ENCODE measurements around the gene PKNOX1. TPM values are rescaled to one million over a fixed set of nuclear protein-coding genes. Genes with fewer than 3 reads are reported as not detected.

The PKNOX1 gene
- total RNA-seq, 1 experiment from 2014 or later = 16.5 TPM

GRCh38 chr21:43021191-43021590, 46.8 kb downstream of the PKNOX1 start:
- no peak overlapping the region for H3K27ac ChIP-seq (ENCODE audit: low read length)
- H3K4me1 ChIP-seq (ENCODE audit: control insufficient read depth, insufficient read depth, low read length) = 0 out of 2 replicates have a peak, but pooled peaks cover 5% of the 10 kb centered on the region
- ChIA-PET POLR2A (no interaction called here), CTCF (no interaction called here)
- no TSS peak for BruUV-seq (replicated peaks)
- DNase-seq (ENCODE audit: low read depth, low spot score) (no peak), ATAC-seq (no peak)
- no peaks in the 10 kb centered on the region; the same call in 1 of the 2 replicates for H3K36me3 ChIP-seq (ENCODE audit: control insufficient read depth, insufficient read depth, low read length)
- no peaks in the 10 kb centered on the region for H3K27me3 ChIP-seq (ENCODE audit: control insufficient read depth, insufficient read depth, low read length)
- no peak overlapping the region for H3K4me3 ChIP-seq (ENCODE audit: low read depth in 2 of 2, low read length in 2 of 2)
- TF ChIP-seq POLR2AphosphoS5 (IDR thresholded peaks at IDR 0.05; ENCODE audit: low read depth, low read length) (no peak), REST (IDR thresholded peaks at IDR 0.05; ENCODE audit: insufficient read depth in 1 of 2, low read depth in 2 of 2, low read length in 1 of 2) (no peak), SIN3A (IDR thresholded peaks at IDR 0.05; ENCODE audit: borderline replicate concordance, insufficient read depth, low read depth, low read length) (no peak), TCF7L2 (IDR thresholded peaks at IDR 0.05; ENCODE audit: low read depth, low read length) (no peak)
- TF ChIP-seq, protein P1, sequence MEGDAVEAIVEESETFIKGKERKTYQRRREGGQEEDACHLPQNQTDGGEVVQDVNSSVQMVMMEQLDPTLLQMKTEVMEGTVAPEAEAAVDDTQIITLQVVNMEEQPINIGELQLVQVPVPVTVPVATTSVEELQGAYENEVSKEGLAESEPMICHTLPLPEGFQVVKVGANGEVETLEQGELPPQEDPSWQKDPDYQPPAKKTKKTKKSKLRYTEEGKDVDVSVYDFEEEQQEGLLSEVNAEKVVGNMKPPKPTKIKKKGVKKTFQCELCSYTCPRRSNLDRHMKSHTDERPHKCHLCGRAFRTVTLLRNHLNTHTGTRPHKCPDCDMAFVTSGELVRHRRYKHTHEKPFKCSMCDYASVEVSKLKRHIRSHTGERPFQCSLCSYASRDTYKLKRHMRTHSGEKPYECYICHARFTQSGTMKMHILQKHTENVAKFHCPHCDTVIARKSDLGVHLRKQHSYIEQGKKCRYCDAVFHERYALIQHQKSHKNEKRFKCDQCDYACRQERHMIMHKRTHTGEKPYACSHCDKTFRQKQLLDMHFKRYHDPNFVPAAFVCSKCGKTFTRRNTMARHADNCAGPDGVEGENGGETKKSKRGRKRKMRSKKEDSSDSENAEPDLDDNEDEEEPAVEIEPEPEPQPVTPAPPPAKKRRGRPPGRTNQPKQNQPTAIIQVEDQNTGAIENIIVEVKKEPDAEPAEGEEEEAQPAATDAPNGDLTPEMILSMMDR (IDR thresholded peaks at IDR 0.05) = no peak
- intact Hi-C loops (cut with micrococcal nuclease; ENCODE audit: unreplicated experiment) = no loop called here
- no peaks in the 10 kb centered on the region for H3K9me3 ChIP-seq (ENCODE audit: control insufficient read depth, insufficient read depth, low read depth, low read length)
- in situ Hi-C loops (cut with HindIII; ENCODE audit: low pct_unique_long_range_greater_than_20kb, low sequenced_read_pairs) = no loop called here

DNA sequence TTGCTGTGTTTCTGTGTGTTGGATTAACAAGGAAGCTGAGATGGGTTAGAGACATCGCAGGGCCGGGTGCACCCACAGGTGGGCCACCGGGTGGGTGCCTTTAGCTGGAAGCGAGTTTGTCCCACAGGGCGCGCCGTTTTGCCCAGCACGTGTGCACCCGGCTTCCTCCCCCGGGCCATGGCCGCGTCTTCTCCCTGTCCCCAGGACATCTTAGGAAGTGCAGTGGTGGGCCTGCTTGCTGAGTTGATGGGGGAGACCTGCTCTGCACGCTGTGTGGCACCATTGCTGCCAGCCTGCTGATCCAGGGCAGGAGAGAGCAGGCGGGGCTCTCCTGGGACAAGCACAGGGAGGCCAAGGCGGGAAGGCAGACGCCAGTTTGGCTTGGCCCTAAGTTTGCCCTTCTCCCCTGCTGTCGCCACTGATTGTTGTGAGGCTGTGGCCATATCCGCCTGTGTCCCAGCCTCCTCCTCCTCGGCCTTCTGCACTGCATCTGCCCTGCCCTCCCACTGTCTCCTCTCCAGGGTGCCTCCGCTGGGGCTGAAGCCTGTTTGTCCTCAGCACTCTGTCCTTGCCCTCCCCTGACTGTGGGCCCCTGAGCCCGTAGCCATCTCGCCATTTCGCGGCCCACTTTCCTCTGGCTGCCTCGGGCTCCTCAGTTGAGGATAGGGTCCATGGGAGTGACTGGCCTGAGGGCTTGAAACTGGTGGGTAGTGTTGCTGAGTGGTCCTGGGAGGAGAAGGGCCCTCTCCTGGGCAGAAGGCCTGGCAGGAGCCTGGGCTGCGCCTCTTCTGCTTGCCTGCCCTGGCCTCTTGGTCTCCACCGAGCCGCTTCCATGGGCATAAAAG, 47.6 kb downstream of the PKNOX1 start:
- POLR2A ChIA-PET = no interaction called here
- intact Hi-C loops (cut with micrococcal nuclease; ENCODE audit: unreplicated experiment) (no loop called here), in situ Hi-C loops (cut with HindIII; ENCODE audit: low pct_unique_long_range_greater_than_20kb, low sequenced_read_pairs) (no loop called here)
- no peaks in the 10 kb centered on the region for H3K9me3 ChIP-seq (ENCODE audit: control insufficient read depth, insufficient read depth, low read depth, low read length)
- no peaks in the 10 kb centered on the region for H3K27me3 ChIP-seq (ENCODE audit: control insufficient read depth, insufficient read depth, low read length)
- DNase-seq (ENCODE audit: low read depth, low spot score) (no peak), ATAC-seq (no peak)
- 0 out of 2 replicates have a peak, but pooled peaks cover 5% of the 10 kb centered on the region for H3K4me1 ChIP-seq (ENCODE audit: control insufficient read depth, insufficient read depth, low read length)
- no peaks in the 10 kb centered on the region; the same call in 1 of the 2 replicates for H3K36me3 ChIP-seq (ENCODE audit: control insufficient read depth, insufficient read depth, low read length)
- no peak overlapping the region for H3K27ac ChIP-seq (ENCODE audit: low read length)
- BruUV-seq (replicated peaks) = no TSS peak
- no peak overlapping the region for H3K4me3 ChIP-seq (ENCODE audit: low read depth in 2 of 2, low read length in 2 of 2)
- TF ChIP-seq, protein P1 (IDR thresholded peaks at IDR 0.05) = no peak
- TF ChIP-seq REST (IDR thresholded peaks at IDR 0.05; ENCODE audit: insufficient read depth in 1 of 2, low read depth in 2 of 2, low read length in 1 of 2) = no peak
- TF ChIP-seq POLR2AphosphoS5 (IDR thresholded peaks at IDR 0.05; ENCODE audit: low read depth, low read length) = no peak
- no peak for TF ChIP-seq TCF7L2 (IDR thresholded peaks at IDR 0.05; ENCODE audit: low read depth, low read length)
- TF ChIP-seq SIN3A (IDR thresholded peaks at IDR 0.05; ENCODE audit: borderline replicate concordance, insufficient read depth, low read depth, low read length) = no peak
- CTCF ChIA-PET = no interaction called here

Data from Panc1 (cell line).